HG02973 (cell line): ENCODE measurements around the gene PCBP3.
"Not testable (repeated sequence)": the region's sequence is repeated elsewhere in the genome, so short reads cannot be mapped to it uniquely, and the experiment has no call there.

Source experiments
- ATAC-seq: cut with Tn5 transposase; IDR thresholded peaks from one replicate; pipeline ENCODE4 v1.9.1; 2021; ENCODE audit warnings: moderate library complexity; ENCODE audit not compliant: unreplicated experiment

The PCBP3 gene

DNA sequence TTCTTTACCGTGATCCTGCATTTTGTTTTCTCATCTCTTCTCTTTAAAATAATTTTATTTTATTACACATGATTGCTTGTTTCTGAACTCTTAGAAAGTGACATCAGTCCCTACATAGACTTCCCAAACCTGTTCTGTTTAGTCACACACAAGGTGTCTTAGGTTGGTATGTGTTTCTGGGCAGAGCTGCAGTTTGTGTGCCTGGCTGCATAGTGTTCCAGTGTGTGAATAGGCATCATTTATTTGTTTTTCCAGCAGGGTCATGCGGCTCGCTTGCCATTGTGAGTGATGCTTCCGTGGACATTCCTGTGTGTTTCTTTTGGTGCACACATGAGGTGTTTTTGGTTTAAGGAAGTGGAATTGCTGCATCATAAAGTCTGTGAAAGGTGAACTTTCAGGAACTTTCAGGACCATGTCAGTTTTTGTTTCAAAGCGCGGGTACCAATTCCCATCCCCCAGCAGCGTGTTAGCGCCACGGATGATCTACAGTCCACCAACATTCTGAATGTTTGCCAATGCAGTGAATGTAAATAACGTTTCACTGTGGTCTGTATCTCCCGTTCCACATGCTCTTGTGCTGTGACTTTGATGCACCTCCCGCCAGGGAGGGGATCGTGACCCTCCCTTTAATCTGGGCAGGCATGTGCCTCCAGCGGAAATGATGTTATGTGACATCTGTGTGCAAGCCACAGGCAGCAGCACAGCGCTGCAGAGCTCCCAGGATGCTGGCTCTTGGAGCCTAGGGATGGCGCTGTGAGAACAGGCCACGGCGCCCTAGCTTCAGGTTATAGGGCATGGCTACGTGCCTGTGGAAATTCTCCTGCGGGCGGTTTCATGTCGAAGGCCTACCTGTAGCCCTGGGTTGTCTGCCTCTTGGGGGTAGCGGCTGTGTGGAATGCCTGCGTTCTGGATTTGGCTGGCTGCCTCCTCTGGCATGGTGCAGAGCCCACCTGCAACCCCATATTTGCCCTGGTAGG is 193.5 kb downstream of the PCBP3 start:
- no peak for ATAC-seq

GRCh38 chr21:45837936-45838335 is 194.4 kb downstream of the PCBP3 start:
- ATAC-seq = no peak

DNA sequence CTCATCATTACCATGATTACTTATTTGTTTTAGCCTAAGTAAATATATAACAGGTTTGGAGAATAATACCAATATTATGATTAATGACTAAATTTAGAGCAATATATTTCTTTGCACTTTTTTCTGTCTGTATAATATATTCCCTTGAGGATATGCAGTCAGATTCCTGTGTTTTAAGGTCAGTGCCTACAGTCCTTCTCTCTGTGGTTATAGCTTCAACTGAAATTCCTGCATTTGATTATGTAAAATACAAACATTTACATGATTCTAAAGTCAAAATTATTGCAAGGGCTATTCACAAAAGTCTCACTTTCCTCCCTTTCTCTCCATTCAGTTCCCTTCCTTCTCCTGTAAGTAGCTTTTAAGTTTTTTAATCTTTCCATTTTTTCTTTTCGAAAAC is 195.1 kb downstream of the PCBP3 start:
- ATAC-seq = no peak

GRCh38 chr21:45839274-45839673 is 195.7 kb downstream of the PCBP3 start:
- no peak for ATAC-seq

DNA sequence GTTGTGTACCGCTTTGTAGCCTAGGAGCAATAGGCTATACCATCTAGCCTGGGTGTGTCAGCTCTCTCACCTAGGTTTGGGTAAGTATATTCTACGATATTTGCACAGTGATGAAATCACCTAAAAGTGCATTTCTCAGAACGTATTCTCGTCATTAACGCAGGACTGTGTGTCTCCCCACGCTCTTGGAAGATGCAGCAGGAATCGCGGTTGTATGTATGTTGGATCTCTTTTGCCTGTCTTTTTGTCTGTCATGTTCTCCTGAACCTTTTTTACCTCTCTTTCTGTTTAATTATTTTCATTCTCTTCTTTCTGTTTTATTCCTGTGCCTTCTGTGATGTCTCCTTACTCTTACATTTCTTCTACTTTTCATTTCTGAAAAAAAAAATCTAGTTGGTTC is 197.5 kb downstream of the PCBP3 start:
- ATAC-seq = no peak

GRCh38 chr21:45843426-45843825 is 199.9 kb downstream of the PCBP3 start:
- ATAC-seq = no peak

GRCh38 chr21:45844181-45844580 is 200.7 kb downstream of the PCBP3 start:
- no peak for ATAC-seq

GRCh38 chr21:45845063-45845769 is 201.7 kb downstream of the PCBP3 start:
- ATAC-seq = no peak

DNA sequence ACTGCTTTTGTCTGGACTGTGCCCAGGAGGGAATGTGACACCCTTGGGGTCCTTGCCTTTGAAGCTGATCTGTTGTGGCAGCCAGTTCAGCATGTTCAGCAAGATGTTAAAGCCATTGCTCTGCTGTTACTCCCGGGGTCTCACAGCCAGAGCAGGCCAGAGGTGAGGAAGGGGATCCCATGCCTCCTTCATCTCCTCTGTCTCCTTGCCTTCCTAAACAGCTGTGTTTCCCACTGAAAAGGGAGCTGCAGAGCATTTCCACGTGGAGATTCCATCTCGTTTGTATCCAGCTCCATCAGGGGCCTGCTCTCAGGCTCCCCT is 202.2 kb downstream of the PCBP3 start:
- ATAC-seq = no peak

- ATAC-seq = no peak
Measured at GRCh38 chr21:45846373-45847160, 203.0 kb downstream of the PCBP3 start.

DNA sequence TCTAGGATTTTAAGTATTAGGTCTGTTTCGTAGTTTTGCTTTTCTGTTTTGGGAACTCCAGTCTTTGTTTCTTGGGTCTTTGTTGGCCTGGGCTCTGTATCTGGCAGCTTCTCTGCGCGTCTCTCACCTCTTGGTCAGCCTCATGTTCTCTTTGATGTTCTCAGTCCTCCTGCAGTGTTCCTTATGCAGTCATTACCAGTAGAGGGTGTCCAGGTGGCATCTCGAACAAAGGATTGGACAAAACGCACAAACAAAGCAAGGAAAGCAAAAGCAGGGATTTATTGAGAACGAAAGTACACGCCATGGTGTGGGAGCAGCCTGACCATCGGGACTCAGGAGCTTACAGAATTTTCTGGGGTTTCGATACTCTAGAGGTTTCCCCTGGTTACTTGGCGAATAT is 204.3 kb downstream of the PCBP3 start:
- no peak for ATAC-seq

GRCh38 chr21:45848331-45848730 is 204.8 kb downstream of the PCBP3 start:
- no peak for ATAC-seq

DNA sequence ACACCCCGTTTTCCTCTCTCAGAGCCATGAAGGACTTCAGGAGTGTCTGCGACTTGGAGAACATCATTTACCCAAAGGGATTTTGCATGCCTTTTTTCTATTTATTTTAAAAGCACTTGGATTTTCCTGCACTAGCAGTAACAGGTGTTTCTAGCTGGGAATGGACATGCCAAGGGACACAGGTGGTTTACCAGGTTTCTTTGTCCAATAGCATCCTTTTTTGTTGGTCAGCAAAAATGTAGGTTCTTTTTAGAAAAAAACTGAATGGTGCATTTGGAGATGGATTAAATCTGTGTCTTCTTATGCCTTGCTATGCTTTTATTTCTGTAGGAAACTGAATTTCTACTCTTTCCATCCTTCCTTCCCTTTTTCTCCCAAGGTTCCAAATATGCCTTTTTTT is 205.3 kb downstream of the PCBP3 start:
- no peak for ATAC-seq

- ATAC-seq = no peak
Measured at GRCh38 chr21:45849651-45850050, 206.1 kb downstream of the PCBP3 start.

DNA sequence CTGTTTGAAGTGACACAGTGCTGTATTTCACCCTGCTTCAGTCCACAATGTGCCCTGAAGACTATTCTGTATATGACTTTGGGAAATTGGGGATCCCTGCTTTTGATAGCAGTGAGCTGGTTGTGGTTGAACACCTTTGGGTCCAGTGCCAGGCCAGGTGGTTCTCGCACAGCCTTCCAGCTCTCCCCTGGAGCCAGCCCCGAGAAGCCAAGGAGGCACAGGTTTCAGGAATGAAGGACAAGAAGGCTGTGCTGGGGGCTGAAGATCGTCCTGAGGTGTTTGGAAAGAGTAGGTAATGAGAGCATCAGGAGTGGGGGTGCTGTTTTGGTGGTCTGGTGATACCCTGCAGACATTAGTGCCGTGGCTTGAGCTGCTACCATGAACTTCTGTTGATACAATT is 206.7 kb downstream of the PCBP3 start:
- no peak for ATAC-seq

DNA sequence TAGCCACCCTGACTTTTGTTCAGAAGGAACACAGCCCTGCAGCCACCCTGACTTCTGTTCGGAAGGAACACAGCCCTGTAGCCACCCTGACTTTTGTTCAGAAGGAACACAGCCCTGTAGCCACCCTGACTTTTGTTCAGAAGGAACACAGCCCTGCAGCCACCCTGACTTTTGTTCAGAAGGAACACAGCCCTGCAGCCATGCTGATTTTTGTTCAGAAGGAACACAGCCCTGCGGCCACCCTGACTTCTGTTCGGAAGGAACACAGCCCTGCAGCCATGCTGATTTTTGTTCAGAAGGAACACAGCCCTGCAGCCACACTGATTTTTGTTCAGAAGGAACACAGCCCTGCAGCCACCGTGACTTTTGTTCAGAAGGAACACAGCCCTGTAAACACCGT is 208.9 kb downstream of the PCBP3 start:
- ATAC-seq = not testable (repeated sequence)

GRCh38 chr21:45852886-45853400 is 209.4 kb downstream of the PCBP3 start:
- ATAC-seq = no peak

GRCh38 chr21:45853703-45854342 is 210.3 kb downstream of the PCBP3 start:
- ATAC-seq = no peak

DNA sequence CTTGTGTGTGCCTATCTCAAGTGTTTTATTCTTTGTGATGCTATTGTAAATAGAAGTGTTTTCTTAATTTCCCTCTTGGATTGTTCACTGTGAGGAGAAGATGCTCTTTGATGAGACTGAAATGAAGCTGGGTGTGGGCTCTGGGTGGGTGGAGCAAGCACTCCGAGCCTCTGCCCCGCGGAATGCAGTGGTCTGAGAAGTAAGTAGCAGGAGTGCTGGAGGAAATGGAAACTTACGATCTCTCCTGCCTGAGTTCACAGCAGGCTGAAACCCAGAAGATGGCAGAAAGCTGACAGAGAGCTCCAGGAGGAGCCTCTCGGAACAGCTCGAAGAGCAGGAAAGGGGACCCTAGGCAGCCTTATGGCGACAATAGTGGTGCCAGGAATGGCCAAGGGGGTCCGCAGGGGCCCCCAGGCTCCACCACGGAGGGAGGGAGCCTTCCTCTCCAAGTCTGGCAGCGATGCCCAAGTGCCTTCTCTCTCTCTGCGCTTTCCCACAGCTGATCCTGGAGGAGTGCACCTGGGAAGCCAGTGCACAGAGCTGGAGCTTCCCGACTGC is 211.2 kb downstream of the PCBP3 start:
- no peak for ATAC-seq

GRCh38 chr21:45855248-45855811 is 211.8 kb downstream of the PCBP3 start:
- no peak for ATAC-seq
